ENCODE data around the gene AKT3.
"Not testable (repeated sequence)": the region's sequence is repeated elsewhere in the genome, so short reads cannot be mapped to it uniquely, and the experiment has no call there.

The AKT3 gene

DNA sequence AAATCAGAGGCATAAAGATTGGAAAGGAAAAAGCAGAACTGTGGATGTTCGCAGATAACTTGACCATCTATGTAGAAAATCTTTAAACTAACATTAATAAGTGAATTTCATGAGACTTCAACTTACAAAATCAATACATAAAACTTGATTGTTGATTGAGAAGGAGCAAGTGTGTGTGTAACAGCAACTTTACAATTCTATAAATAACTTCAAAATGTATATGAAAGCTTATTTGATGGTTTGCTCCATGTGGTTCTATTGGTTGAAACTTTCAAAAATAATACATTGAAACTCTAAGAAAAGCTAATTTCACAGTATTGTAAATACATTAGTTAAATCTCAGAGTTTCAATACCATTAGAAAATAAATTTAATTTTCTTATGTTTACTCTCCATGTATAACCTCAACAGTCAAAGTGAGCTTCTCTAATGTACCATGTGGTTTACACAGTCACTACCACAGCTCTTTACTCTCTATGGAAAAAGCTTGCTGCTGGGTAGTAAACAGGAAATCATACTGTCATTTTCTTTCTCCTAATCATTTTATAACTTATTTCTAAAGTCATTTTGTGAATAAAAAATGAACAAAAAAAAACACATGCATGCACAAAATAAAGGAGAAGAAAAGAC lies 12.0 kb downstream of the AKT3 start:
- DNase-seq = no peak

DNA sequence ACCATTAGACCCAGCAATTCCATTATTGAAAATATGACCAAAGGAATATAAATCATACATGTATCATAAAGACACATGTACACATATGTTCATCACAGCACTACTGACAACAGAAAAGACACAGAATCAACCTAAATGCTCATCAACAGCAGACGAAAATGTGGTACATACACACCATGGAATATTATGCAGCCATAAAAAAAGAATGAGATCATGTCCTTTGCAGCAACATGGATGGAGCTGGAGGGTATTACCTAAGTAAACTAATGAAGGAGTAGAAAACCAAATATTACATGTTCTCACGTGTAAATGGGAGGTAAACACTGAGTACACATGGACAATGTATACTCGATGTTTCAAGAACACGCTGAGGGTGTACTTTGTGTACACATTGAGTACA lies 15.9 kb downstream of the AKT3 start:
- no peak for DNase-seq

GRCh38 chr1:243831463-243831862 lies 18.6 kb downstream of the AKT3 start:
- DNase-seq = no peak

DNA sequence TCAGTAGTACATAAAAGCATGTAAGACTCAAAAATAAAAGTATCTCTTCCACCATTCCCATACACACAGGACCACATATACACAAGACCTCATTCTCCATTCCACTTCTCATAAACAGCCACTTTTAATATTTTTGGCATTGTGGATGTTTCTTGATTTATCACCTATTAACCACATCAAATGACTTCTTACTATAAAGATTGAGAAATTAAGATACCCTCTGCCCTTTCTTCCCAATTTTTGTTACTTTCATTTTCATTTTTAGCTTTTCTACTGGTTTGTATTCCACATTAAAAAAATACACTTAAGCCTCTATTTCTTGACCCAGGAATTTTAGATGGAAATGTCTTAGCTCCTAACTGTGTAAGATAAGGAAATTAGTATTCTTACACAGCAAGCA lies 22.8 kb downstream of the AKT3 start:
- no peak for DNase-seq

DNA sequence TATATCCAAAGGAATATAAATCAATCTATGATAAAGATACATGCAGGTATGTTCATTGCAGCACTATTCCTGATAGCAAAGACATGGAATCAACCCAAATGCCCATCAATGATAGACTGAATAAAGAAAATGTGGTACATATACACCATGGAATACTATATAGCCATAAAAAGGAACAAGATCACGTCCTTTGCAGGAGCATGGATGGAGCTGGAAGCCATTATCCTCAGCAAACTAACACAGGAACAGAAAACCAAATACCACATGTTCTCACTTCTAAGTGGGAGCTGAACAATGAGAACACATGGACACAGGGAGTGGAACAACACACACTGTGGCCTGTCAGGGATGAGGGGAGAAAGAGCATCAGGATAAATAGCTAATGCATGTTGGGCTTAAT lies 25.1 kb downstream of the AKT3 start:
- not testable (repeated sequence) for DNase-seq

GRCh38 chr1:243821177-243821680 lies 28.8 kb downstream of the AKT3 start:
- DNase-seq = no peak

DNA sequence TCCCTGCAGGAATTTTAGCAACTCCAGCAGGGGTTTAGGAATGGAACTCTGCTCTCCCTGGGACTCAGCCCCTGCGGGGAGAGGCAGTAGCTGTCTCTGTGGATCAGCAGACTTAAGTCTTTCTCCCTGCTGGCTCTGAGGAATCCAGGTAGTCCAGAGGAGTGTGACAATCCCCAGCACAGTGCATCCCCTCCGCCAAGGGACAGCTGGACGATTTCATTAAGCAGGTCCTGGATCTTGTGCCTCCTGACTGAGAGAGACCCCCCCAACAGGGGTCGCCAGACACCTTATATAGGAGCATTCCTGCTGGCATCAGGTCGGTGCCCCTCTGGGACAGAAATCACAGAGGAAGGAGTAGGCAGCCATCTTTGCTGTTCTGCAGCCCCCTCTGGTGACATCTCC lies 30.6 kb downstream of the AKT3 start:
- DNase-seq = no peak

DNA sequence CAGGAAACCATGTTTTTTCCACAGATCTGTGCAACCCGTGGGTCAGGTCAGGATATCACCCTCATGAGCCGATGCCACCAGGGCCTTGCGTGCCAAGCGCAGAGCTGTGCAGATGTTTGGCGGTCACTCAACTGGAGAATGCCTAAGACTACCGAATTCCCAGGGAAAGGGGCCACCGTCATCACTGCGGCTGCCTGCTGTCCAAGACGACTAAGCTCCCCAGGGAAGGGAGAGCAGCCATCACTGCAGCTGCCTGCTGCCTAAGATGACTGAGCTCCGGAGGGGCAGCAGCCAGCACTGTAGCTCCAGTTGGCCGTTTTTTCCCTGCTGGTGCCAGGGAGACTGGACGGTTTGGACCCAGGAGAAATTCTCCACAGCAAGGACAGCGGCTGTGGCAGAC lies 31.1 kb downstream of the AKT3 start:
- DNase-seq = no peak

- DNase-seq = no peak
These were observed 35.3 kb downstream of the AKT3 start for GRCh38 chr1:243814718-243815117.

DNA sequence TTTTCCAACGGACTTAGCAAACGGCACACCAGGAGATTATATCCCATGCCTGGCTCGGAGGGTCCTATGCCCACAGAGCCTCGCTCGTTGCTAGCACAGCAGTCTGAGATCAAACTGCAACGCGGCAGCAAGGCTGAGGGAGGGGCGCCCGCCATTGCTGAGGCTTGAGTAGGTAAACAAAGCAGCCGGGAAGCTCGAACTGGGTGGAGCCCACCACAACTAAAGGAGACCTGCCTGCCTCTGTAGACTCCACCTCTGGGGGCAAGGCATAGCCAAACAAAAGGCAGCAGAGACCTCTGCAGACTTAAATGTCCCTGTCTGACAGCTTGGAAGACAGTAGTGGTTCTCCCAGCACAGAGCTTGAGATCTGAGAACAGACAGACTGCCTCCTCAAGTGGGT lies 42.7 kb downstream of the AKT3 start:
- DNase-seq = not testable (repeated sequence)

- no peak for DNase-seq
These were observed 43.7 kb downstream of the AKT3 start for GRCh38 chr1:243806310-243806709.

DNA sequence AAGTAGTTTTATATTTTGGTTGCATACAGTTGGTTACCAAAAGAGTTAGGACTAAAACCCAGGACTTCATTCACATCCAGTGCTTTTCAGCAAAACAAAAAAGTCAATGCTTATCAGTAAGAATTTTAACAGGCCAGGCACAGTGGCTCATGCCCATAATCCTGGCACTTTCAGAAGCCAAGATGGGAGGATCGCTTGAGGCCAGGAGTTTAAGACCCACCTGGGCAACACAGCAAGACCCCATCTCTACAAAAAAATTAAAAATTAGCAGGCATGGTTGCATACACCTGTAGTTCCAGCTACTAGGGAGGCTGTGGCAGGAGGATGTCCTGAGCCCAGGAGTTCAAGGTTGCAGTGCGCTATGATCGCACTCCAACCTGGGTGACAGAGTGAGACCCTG lies 47.3 kb downstream of the AKT3 start:
- no peak for DNase-seq

DNA sequence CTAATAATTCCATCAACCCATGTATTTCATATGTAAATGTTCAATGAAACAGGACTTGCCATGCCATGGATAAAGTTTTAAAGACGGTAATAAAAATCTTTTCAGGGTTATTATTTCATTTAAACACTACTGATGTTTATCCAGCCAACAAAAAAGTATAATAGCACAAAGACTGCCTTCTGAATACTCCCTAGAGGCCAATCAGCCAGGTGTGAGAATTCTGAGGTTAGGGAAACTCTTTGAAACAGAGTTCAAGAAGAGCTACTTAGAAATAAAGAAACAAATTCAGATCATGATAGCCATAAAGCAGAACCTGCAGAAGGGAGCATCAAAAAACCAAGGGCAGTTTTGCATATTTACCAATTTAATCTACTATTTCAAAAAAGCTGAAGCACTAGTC lies 48.7 kb downstream of the AKT3 start:
- DNase-seq = no peak

DNA sequence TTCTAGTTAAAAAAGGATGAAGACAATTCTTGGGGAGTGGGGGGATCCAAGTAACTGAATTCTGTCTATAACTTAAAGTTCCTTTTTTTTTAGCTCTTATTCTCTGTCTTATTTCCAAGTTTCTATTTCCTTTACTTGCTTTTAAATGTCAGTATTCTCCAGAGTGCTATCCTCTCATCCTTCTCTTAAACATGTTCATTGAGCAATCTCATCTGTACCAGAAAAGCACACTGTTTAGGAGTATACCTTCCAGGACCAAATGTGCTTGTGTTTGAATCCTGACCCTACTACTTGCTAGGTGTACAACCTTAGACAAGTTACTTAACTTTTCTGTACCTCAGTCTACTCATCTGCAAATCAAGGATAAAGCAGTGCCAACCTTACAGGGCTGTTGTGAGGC lies 50.1 kb downstream of the AKT3 start:
- DNase-seq = no peak

- DNase-seq = no peak
These were observed 51.3 kb downstream of the AKT3 start for GRCh38 chr1:243798726-243799125.

DNA sequence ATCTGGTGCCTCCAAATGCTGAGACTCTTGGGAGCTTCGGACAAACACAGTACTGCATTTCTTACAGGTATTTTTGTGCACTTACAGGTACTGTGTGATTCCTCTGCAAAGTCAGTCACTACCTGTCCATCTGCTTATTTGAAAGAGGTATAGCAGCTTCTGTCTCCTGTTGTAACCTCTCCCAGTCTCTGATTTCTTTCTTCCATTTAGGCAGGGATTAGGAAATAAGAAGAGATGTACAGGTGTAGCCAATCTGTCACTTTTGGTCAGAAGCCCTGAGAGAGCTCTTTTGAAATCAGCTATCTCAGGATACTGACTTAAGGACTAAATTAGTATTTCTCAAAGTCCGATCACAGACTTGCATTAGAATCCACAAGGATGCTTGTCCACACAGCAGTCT lies 54.0 kb downstream of the AKT3 start:
- DNase-seq = no peak

GRCh38 chr1:243793298-243793697 lies 56.7 kb downstream of the AKT3 start:
- no peak for DNase-seq

- no peak for DNase-seq
These were observed 57.2 kb downstream of the AKT3 start for GRCh38 chr1:243792891-243793290.

GRCh38 chr1:243792401-243792800 lies 57.6 kb downstream of the AKT3 start:
- DNase-seq = no peak

DNA sequence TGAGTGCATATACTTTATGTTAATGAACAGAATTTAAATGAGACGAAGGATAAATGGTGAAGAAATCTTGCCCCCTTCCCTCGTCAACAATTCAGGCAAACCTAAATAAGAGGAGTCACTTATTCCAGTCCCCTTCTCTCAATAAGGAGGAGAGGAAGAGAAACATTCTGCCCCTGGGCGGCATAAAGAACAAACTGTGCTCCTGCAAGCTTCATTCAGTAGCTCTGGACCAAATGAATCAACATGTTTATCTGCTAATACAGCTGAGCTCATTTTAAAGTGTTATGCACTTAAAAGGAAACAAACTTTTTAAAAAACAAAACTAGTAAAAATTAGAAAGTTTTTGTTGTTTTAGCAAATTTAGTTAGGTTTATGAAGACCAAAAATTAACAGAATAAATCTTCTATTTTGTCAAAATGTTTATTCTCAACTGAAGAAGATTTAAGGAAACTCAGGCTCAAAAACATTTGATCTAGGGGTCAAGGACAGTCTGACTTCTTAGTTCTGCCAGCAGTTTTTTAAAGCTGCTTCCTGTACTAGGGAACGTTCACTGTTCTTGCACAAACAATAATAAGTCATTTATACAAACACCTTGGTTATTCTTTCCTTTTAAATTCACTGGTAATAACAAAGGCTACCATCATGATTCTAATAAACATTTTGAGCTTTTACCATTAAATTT lies 58.3 kb downstream of the AKT3 start:
- DNase-seq = no peak

DNA sequence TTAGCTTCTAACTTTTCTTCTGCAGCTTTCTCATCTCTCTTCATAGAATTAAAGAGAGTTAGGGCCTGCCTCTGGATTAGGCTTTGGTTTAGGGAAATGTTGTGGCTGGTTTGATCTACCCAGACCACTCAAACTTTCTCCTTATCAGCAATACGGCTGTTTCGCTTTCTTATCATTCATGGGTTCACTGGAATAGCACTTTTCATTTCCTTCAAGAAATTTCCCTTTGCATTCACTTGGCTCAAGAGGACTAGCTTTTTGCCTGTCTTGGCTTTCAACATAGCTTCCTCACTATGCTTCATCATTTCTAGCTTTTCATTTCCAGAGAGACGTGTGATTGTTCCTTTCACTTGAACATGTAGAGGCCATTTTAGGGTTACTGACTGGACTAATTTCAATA lies 59.6 kb downstream of the AKT3 start:
- no peak for DNase-seq

- DNase-seq = no peak
These were observed 63.5 kb downstream of the AKT3 start for GRCh38 chr1:243786531-243786930.

DNA sequence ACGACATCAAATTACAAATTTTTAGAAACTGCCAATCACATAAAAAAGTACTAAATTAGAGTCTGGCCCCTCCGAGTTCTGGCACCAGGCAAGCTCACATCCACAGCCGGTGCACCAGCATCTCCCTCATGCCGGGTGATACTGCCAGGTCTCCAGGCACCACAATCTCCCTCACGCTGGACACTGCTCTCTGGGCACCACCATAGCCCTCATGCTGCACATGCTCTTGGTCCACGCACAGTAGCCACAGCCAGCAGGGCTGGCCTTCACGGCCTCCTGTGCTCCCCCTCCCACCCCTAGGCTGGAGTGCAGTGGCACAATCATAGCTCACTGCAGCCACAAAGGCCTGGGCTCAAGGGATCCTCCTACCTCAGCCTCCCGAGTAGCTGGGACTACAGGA lies 65.5 kb downstream of the AKT3 start:
- no peak for DNase-seq

DNA sequence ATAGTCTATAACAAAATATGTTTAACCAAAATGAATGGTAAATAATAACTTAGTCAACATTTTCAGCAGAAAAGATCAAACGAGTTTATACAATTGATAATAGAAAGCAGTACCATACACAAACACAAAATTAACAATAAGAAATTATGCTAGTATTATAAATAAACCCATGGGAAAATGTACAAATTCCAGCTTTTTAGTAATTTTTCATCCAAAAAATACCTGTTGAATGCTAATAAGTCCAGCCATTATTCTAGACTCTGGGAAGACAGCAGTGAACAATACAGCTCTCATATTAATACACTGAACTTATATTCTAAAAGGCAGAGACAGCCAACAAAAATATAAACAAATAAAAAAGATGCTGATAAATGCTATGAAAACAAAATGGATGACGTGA lies 66.3 kb downstream of the AKT3 start:
- no peak for DNase-seq
